Measurements from ENCODE around the gene FAM43A. TPM values are rescaled to one million over a fixed set of nuclear protein-coding genes. Genes with fewer than 3 reads are reported as not detected.

Gene FAM43A
- total RNA-seq, 4 donors from 2014 or later, result 9.3 to 60.9 (median 26.9) TPM

DNA sequence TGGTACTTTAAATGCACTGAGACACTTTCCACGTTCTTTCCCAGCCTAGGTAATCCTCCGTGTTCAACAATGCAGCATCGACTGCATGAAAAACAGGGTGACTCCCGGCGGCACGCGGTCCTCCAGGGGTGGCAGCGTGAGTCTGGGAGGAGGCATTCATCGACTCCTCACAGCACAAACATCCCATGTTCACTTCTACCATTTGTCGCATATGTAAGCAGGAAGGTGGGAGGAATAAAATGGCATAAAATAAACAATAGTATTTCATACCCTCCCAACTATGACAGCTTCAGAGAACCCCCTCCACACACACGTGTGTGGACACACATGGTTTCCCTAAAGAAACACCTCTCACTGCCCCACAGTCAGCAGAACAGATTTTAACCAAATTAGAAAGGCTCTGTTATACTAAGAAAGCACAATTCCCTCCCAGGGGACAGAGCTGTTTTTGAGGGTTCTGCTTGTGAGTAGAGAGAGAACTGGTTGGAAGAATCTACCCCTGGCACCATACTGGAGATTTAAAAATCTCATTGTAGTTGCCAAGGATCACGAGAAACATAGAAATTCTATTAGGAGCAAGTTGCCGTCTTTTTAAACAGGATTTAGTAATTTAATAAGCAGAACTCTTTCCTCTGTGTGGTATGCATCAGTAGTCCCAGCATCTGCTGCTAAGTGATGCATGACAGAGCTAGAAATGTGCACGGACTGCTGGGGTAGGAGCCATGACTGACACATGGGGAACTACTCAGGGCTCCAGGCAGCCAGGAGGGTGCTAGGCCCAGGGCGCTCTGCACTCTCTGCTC lies 6.0 kb downstream of the FAM43A start:
- no peak for DNase-seq (ENCODE audit: low spot score in 2 of 2)
- Histone ChIP-seq H3K9me3 (no peaks in the 10 kb centered on the region), H3K36me3 (no peaks in the 10 kb centered on the region), H3K27me3 (peaks cover 3% of the 10 kb centered on the region), H3K27ac (no peak overlapping the region), H3K4me1 (peaks cover 43% of the 10 kb centered on the region), H3K4me3 (no peak overlapping the region)
- 66% methylated on average over 15 of the region's 15 CpGs for WGBS
- TF ChIP-seq, protein P1, sequence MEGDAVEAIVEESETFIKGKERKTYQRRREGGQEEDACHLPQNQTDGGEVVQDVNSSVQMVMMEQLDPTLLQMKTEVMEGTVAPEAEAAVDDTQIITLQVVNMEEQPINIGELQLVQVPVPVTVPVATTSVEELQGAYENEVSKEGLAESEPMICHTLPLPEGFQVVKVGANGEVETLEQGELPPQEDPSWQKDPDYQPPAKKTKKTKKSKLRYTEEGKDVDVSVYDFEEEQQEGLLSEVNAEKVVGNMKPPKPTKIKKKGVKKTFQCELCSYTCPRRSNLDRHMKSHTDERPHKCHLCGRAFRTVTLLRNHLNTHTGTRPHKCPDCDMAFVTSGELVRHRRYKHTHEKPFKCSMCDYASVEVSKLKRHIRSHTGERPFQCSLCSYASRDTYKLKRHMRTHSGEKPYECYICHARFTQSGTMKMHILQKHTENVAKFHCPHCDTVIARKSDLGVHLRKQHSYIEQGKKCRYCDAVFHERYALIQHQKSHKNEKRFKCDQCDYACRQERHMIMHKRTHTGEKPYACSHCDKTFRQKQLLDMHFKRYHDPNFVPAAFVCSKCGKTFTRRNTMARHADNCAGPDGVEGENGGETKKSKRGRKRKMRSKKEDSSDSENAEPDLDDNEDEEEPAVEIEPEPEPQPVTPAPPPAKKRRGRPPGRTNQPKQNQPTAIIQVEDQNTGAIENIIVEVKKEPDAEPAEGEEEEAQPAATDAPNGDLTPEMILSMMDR (IDR thresholded peaks at IDR 0.05), result no peak

GRCh38 chr3:194696702-194697101 lies 11.0 kb downstream of the FAM43A start:
- 74% methylated on average over 6 of the region's 6 CpGs for WGBS
- no peaks in the 10 kb centered on the region for H3K36me3 ChIP-seq
- no peak for TF ChIP-seq POLR2A (IDR thresholded peaks at IDR 0.05)
- TF ChIP-seq, protein P1 (IDR thresholded peaks at IDR 0.05), result no peak
- no peak for TF ChIP-seq EP300 (IDR thresholded peaks at IDR 0.05)
- no peak for TF ChIP-seq POLR2AphosphoS5 (IDR thresholded peaks at IDR 0.05)
- DNase-seq (ENCODE audit: low spot score in 2 of 2), result peak in 1 of 2 donors; percentile 33
- no peaks in the 10 kb centered on the region for H3K9me3 ChIP-seq
- H3K27ac ChIP-seq, result no peak overlapping the region
- no peaks in the 10 kb centered on the region for H3K27me3 ChIP-seq
- H3K4me3 ChIP-seq, result no peak overlapping the region
- H3K4me1 ChIP-seq, result peaks cover under 1% of the 10 kb centered on the region

DNA sequence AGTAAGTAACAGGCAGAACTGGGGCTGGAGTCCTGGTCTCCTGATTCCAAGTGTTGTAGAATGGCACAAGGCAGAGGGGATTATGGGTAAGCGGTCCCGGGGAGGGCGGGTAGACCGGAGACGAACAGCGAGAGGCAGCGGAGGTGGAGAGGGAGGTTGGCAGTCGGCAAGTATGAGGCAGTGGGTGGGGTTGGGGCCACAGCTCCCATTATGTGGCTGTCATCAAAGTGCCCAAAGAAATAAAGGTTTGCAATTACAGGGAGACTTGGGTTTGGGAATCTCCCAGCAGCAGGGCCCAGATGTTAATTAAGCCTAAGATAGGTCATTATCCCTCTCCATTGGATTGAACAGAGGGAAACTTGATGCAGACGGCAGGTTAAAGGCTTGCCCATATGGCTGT lies 16.9 kb downstream of the FAM43A start:
- TF ChIP-seq POLR2A (IDR thresholded peaks at IDR 0.05) (no peak), POLR2AphosphoS5 (IDR thresholded peaks at IDR 0.05) (no peak), EP300 (IDR thresholded peaks at IDR 0.05) (no peak)
- TF ChIP-seq, protein P1 (IDR thresholded peaks at IDR 0.05), result no peak
- no peak overlapping the region for H3K4me3 ChIP-seq
- H3K36me3 ChIP-seq, result no peaks in the 10 kb centered on the region
- H3K27me3 ChIP-seq, result no peaks in the 10 kb centered on the region
- H3K27ac ChIP-seq, result no peak overlapping the region
- H3K4me1 ChIP-seq, result no peaks in the 10 kb centered on the region
- H3K9me3 ChIP-seq, result no peaks in the 10 kb centered on the region
- WGBS, result 89% methylated on average over 9 of the region's 9 CpGs
- no peak for DNase-seq (ENCODE audit: low spot score in 2 of 2)

DNA sequence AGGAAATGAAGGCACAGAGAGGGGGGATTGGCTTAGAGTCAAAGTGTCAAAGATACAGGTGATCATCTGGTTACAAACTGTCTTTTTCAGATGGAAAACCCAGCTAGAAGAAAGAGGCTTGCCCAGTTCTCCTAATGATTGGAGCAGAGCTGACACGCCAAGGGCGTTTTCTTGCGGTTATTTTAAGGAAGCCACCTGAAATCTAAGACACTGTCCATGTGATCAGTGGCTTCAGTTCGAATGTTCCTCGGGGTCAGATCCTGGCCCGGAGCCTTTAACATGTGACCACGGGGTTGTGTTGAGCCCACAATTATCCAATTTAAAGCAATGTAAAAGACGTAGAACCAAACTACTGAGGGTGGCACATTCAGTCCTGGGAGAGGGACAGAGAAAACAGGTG lies 19.5 kb downstream of the FAM43A start:
- TF ChIP-seq POLR2AphosphoS5 (IDR thresholded peaks at IDR 0.05), result no peak
- TF ChIP-seq, protein P1 (IDR thresholded peaks at IDR 0.05), result no peak
- TF ChIP-seq POLR2A (IDR thresholded peaks at IDR 0.05), result no peak
- no peak for TF ChIP-seq EP300 (IDR thresholded peaks at IDR 0.05)
- no peak for DNase-seq (ENCODE audit: low spot score in 2 of 2)
- H3K4me3 ChIP-seq, result no peak overlapping the region
- H3K27ac ChIP-seq, result no peak overlapping the region
- no peaks in the 10 kb centered on the region for H3K4me1 ChIP-seq
- no peaks in the 10 kb centered on the region for H3K9me3 ChIP-seq
- WGBS, result 85% methylated on average over 8 of the region's 8 CpGs
- no peaks in the 10 kb centered on the region for H3K27me3 ChIP-seq
- H3K36me3 ChIP-seq, result no peaks in the 10 kb centered on the region

- H3K27ac ChIP-seq, result no peak overlapping the region
- H3K4me1 ChIP-seq, result no peaks in the 10 kb centered on the region
- no peaks in the 10 kb centered on the region for H3K36me3 ChIP-seq
- DNase-seq (ENCODE audit: low spot score in 2 of 2), result no peak
- H3K9me3 ChIP-seq, result no peaks in the 10 kb centered on the region
- H3K27me3 ChIP-seq, result no peaks in the 10 kb centered on the region
- H3K4me3 ChIP-seq, result no peak overlapping the region
- 83% methylated on average over 10 of the region's 11 CpGs for WGBS
- TF ChIP-seq POLR2A (IDR thresholded peaks at IDR 0.05), result no peak
- TF ChIP-seq EP300 (IDR thresholded peaks at IDR 0.05), result no peak
- TF ChIP-seq POLR2AphosphoS5 (IDR thresholded peaks at IDR 0.05), result no peak
- TF ChIP-seq, protein P1 (IDR thresholded peaks at IDR 0.05), result no peak
Measured at GRCh38 chr3:194705761-194706160, 20.1 kb downstream of the FAM43A start.

Data from suprapubic skin (tissue), 4 donors.